HEK293 (cell line): ENCODE results near the gene SLC27A3.

ENCODE experiments used
- ATF2 ChIP-seq: fragments of 450-650 bp; formaldehyde crosslinking; IDR thresholded peaks from 2 replicates; pipeline ENCODE4 v1.5.1; 2016; ENCODE audit warnings: missing biosample characterization, missing genetic modification characterization, low read depth
- BCL11B ChIP-seq: fragments of 450-650 bp; formaldehyde crosslinking; IDR thresholded peaks from 2 replicates; pipeline ENCODE4 v1.5.1; 2016; ENCODE audit warnings: low read depth, missing biosample characterization, missing genetic modification characterization
- KLF1 ChIP-seq: fragments of 450-650 bp; formaldehyde crosslinking; IDR thresholded peaks from 2 replicates; pipeline ENCODE4 v1.5.1; 2016; ENCODE audit warnings: missing biosample characterization, missing genetic modification characterization
- KLF16 ChIP-seq: fragments of 450-650 bp; formaldehyde crosslinking; IDR thresholded peaks from 2 replicates; pipeline ENCODE4 v1.5.1; 2017; ENCODE audit warnings: missing biosample characterization, missing genetic modification characterization
- KLF8 ChIP-seq: fragments of 450-650 bp; formaldehyde crosslinking; IDR thresholded peaks from 2 replicates; pipeline ENCODE4 v1.5.1; 2016; ENCODE audit warnings: missing biosample characterization, missing genetic modification characterization
- PRDM1 ChIP-seq: fragments of 450-650 bp; formaldehyde crosslinking; IDR thresholded peaks from 2 replicates; pipeline ENCODE4; 2016; ENCODE audit warnings: missing biosample characterization, missing genetic modification characterization
- TRIM28 ChIP-seq: IDR thresholded peaks from 2 replicates; pipeline ENCODE4 v1.6.1; 2011; ENCODE audit warnings: low read length, control low read depth, borderline replicate concordance
- ZBTB8A ChIP-seq: fragments of 450-650 bp; formaldehyde crosslinking; IDR thresholded peaks from 2 replicates; pipeline ENCODE4 v1.5.1; 2016; ENCODE audit warnings: missing biosample characterization, missing genetic modification characterization
- ZFP3 ChIP-seq: fragments of 450-650 bp; formaldehyde crosslinking; IDR thresholded peaks from 2 replicates; pipeline ENCODE4 v1.5.1; 2016; ENCODE audit warnings: low read depth, missing biosample characterization, missing genetic modification characterization
- ZFP41 ChIP-seq: fragments of 450-650 bp; formaldehyde crosslinking; IDR thresholded peaks from 2 replicates; pipeline ENCODE4 v1.5.1; 2016; ENCODE audit warnings: missing biosample characterization, missing genetic modification characterization, borderline replicate concordance
- ZNF112 ChIP-seq: fragments of 450-650 bp; formaldehyde crosslinking; IDR thresholded peaks from 2 replicates; pipeline ENCODE4 v1.5.0; 2017; ENCODE audit warnings: missing biosample characterization, missing genetic modification characterization
- ZNF132 ChIP-seq: fragments of 450-650 bp; formaldehyde crosslinking; IDR thresholded peaks from 2 replicates; pipeline ENCODE4 v1.5.1; 2017; ENCODE audit warnings: missing biosample characterization, missing genetic modification characterization, borderline replicate concordance
- ZNF133 ChIP-seq: fragments of 450-650 bp; formaldehyde crosslinking; IDR thresholded peaks from 2 replicates; pipeline ENCODE4 v1.5.1; 2016; ENCODE audit warnings: missing biosample characterization, missing genetic modification characterization
- ZNF146 ChIP-seq: fragments of 450-650 bp; formaldehyde crosslinking; IDR thresholded peaks from 2 replicates; pipeline ENCODE4 v1.5.1; 2016; ENCODE audit warnings: missing biosample characterization, missing genetic modification characterization
- ZNF169 ChIP-seq: fragments of 450-650 bp; formaldehyde crosslinking; IDR thresholded peaks from 2 replicates; pipeline ENCODE4 v1.5.1; 2016; ENCODE audit warnings: missing biosample characterization, missing genetic modification characterization
- ZNF223 ChIP-seq: fragments of 450-650 bp; formaldehyde crosslinking; IDR thresholded peaks from 2 replicates; pipeline ENCODE4 v1.5.1; 2016; ENCODE audit warnings: missing biosample characterization, missing genetic modification characterization
- ZNF239 ChIP-seq: fragments of 450-650 bp; formaldehyde crosslinking; IDR thresholded peaks from 2 replicates; pipeline ENCODE4 v1.5.1; 2016; ENCODE audit warnings: missing biosample characterization, missing genetic modification characterization
- ZNF24 ChIP-seq: fragments of 450-650 bp; formaldehyde crosslinking; IDR thresholded peaks from 2 replicates; pipeline ENCODE4 v1.5.1; 2016; ENCODE audit warnings: missing biosample characterization, missing genetic modification characterization
- ZNF248 ChIP-seq: fragments of 450-650 bp; formaldehyde crosslinking; IDR thresholded peaks from 2 replicates; pipeline ENCODE4 v1.5.1; 2017; ENCODE audit warnings: missing biosample characterization, missing genetic modification characterization
- ZNF292 ChIP-seq: fragments of 450-650 bp; formaldehyde crosslinking; IDR thresholded peaks from 2 replicates; pipeline ENCODE4 v1.5.1; 2016; ENCODE audit warnings: low read depth, missing biosample characterization, missing genetic modification characterization, borderline replicate concordance
- ZNF391 ChIP-seq: fragments of 450-650 bp; formaldehyde crosslinking; IDR thresholded peaks from 2 replicates; pipeline ENCODE4 v1.5.1; 2016; ENCODE audit warnings: low read depth, missing biosample characterization, missing genetic modification characterization, borderline replicate concordance
- ZNF510 ChIP-seq: fragments of 450-650 bp; formaldehyde crosslinking; IDR thresholded peaks from 2 replicates; pipeline ENCODE4 v1.5.1; 2018; ENCODE audit warnings: mild to moderate bottlenecking, missing genetic modification characterization, missing biosample characterization; ENCODE audit not compliant: insufficient replicate concordance
- ZNF518A ChIP-seq: fragments of 450-650 bp; formaldehyde crosslinking; conservative IDR thresholded peaks from 2 replicates; pipeline ENCODE4 v1.5.1; 2016; ENCODE audit warnings: low read depth, missing biosample characterization, missing genetic modification characterization
- ZNF521 ChIP-seq: fragments of 450-650 bp; formaldehyde crosslinking; IDR thresholded peaks from 2 replicates; pipeline ENCODE4 v1.5.1; 2017; ENCODE audit warnings: missing biosample characterization, mild to moderate bottlenecking, missing genetic modification characterization
- ZNF558 ChIP-seq: fragments of 450-650 bp; formaldehyde crosslinking; IDR thresholded peaks from 2 replicates; pipeline ENCODE4 v1.5.1; 2016; ENCODE audit warnings: missing biosample characterization, missing genetic modification characterization
- ZNF580 ChIP-seq: fragments of 450-650 bp; formaldehyde crosslinking; IDR thresholded peaks from 2 replicates; pipeline ENCODE4 v1.5.1; 2016; ENCODE audit warnings: missing biosample characterization, missing genetic modification characterization
- ZNF621 ChIP-seq: fragments of 450-650 bp; formaldehyde crosslinking; IDR thresholded peaks from 2 replicates; pipeline ENCODE4 v1.5.1; 2017; ENCODE audit warnings: missing biosample characterization, missing genetic modification characterization
- ZNF624 ChIP-seq: fragments of 450-650 bp; formaldehyde crosslinking; IDR thresholded peaks from 2 replicates; pipeline ENCODE4 v1.5.1; 2017; ENCODE audit warnings: missing biosample characterization, missing genetic modification characterization
- ZNF639 ChIP-seq: fragments of 450-650 bp; formaldehyde crosslinking; IDR thresholded peaks from 2 replicates; pipeline ENCODE4 v1.5.1; 2016; ENCODE audit warnings: missing biosample characterization, missing genetic modification characterization
- ZNF658 ChIP-seq: fragments of 450-650 bp; formaldehyde crosslinking; IDR thresholded peaks from 2 replicates; pipeline ENCODE4; 2016; ENCODE audit warnings: missing biosample characterization, missing genetic modification characterization
- ZNF776 ChIP-seq: fragments of 450-650 bp; formaldehyde crosslinking; IDR thresholded peaks from 2 replicates; pipeline ENCODE4 v1.5.0; 2017; ENCODE audit warnings: missing biosample characterization, missing genetic modification characterization, borderline replicate concordance
- ZNF791 ChIP-seq: fragments of 450-650 bp; formaldehyde crosslinking; IDR thresholded peaks from 2 replicates; pipeline ENCODE4 v1.5.1; 2016; ENCODE audit warnings: missing biosample characterization, missing genetic modification characterization
- ZNF837 ChIP-seq: fragments of 450-650 bp; formaldehyde crosslinking; IDR thresholded peaks from 2 replicates; pipeline ENCODE4 v1.5.1; 2016; ENCODE audit warnings: missing biosample characterization, missing genetic modification characterization
- ZSCAN23 ChIP-seq: fragments of 450-650 bp; formaldehyde crosslinking; IDR thresholded peaks from 2 replicates; pipeline ENCODE4 v1.5.1; 2016; ENCODE audit warnings: missing biosample characterization, missing genetic modification characterization

The SLC27A3 gene

GRCh38 chr1:153775458-153776327 lies 486 bp downstream of the SLC27A3 start (continued):
- no peak for TF ChIP-seq ZNF639 (tag by site-specific recombination)
- TF ChIP-seq ATF2, result no peak
- TF ChIP-seq ZNF510 (tag by site-specific recombination), result no peak
- TF ChIP-seq ZNF24 (tag by site-specific recombination), result 0 out of 2 replicates have a peak, but pooled peaks have one; percentile 42
- 0 out of 2 replicates have a peak, but pooled peaks have one; percentile 16 for TF ChIP-seq ZSCAN23
- no peak for TF ChIP-seq ZNF239 (tag by site-specific recombination)
- TF ChIP-seq ZNF791, result no peak
- peak; percentile 23; the same call in 1 of the 2 replicates for TF ChIP-seq ZNF391 (tag by site-specific recombination)
- 0 out of 2 replicates have a peak, but pooled peaks have one; percentile 23 for TF ChIP-seq ZNF169
- TF ChIP-seq ZNF133 (tag by site-specific recombination), result no peak
- TF ChIP-seq ZFP41, result no peak
- peak; percentile 47; the same call in 1 of the 2 replicates for TF ChIP-seq ZNF837
- TF ChIP-seq KLF8 (tag by site-specific recombination), result peak; percentile 60; the same call in 1 of the 2 replicates
- TF ChIP-seq ZFP3 (tag by site-specific recombination), result no peak
- TF ChIP-seq ZNF558 (tag by site-specific recombination), result no peak
- TF ChIP-seq ZNF776, result no peak
- TF ChIP-seq ZBTB8A (tag by site-specific recombination), result peak; percentile 39; the same call in 1 of the 2 replicates
- TF ChIP-seq ZNF292 (tag by site-specific recombination), result no peak
- no peak for TF ChIP-seq TRIM28
- no peak for TF ChIP-seq PRDM1 (tag by site-specific recombination)
- TF ChIP-seq ZNF248 (tag by site-specific recombination), result no peak
- no peak for TF ChIP-seq ZNF146 (tag by site-specific recombination)
- peak; percentile 48 for TF ChIP-seq KLF16 (tag by site-specific recombination)
- TF ChIP-seq ZNF223, result no peak
- TF ChIP-seq ZNF112 (tag by site-specific recombination), result no peak
- TF ChIP-seq BCL11B (tag by site-specific recombination), result peak; percentile 57; the same call in 1 of the 2 replicates
- TF ChIP-seq ZNF518A (tag by site-specific recombination), result no peak
- TF ChIP-seq ZNF624 (tag by site-specific recombination), result no peak
- no peak for TF ChIP-seq ZNF621 (tag by site-specific recombination)
- TF ChIP-seq KLF1 (tag by site-specific recombination), result peak; percentile 66
- TF ChIP-seq ZNF658 (tag by site-specific recombination), result no peak
- TF ChIP-seq ZNF580, result no peak
- TF ChIP-seq ZNF132 (tag by site-specific recombination), result no peak
- no peak for TF ChIP-seq ZNF521
